Endothelial cell of umbilical vein (primary cell): ENCODE data around the gene PYGB. TPM values are rescaled to one million over a fixed set of nuclear protein-coding genes. Genes with fewer than 3 reads are reported as not detected.

ENCODE experiments used
- BruUV-seq: library from RNA; stranded (reverse); fragments of 400-500 nt; replicated peaks from 2 replicates; lab custom pipeline; 2021; lab: Mats Ljungman, UMichigan
- CTCF ChIA-PET: fragments of 300-600, 350-600 bp; sonication (Branson Sonifier 250); formaldehyde crosslinking; loops from one replicate; lab custom pipeline; 2021; ENCODE audit warnings: antibody characterized with exemption, inconsistent platforms; lab: Charles Lee
- POLR2A ChIA-PET: fragments of 300-600, 350-600 bp; sonication (Branson Sonifier 250); formaldehyde crosslinking; loops from one replicate; lab custom pipeline; 2021; ENCODE audit warnings: antibody characterized with exemption, inconsistent platforms; lab: Charles Lee
- DNase-seq: peaks from one replicate; pipeline ENCODE4 v3.0.0-alpha.2; 2011; ENCODE audit warnings: low read depth, low spot score
- FAIRE-seq: peaks from 2 replicates; lab custom pipeline; 2011; peaks lifted over from hg19 to GRCh38; lab: Jason Lieb, UNC
- H2AFZ ChIP-seq: 2 replicates; pipeline ENCODE4 v1.6.0; 2012; ENCODE audit warnings: low read depth, low read length, control low read depth, inconsistent platforms
- H3K27ac ChIP-seq: 2 replicates; pipeline ENCODE4 v1.5.1; 2011; ENCODE audit warnings: low read depth, mild to moderate bottlenecking, control low read depth, low read length, moderate library complexity; ENCODE audit not compliant: insufficient read depth
- H3K27me3 ChIP-seq, 2 experiments: 2 replicates each; pipeline versions ENCODE4 v1.6.0 to v1.6.1; 2011; ENCODE audit warnings: low read length in 2 of 2, mixed read lengths in 1 of 2; ENCODE audit not compliant: control insufficient read depth in 2 of 2, insufficient read depth in 2 of 2
- H3K36me3 ChIP-seq, 2 experiments: 2 replicates in 1 of 2; 3 replicates in 1 of 2; pipeline ENCODE4 v1.5.1; 2011; ENCODE audit warnings: low read length in 2 of 2, mild to moderate bottlenecking in 1 of 2, moderate library complexity in 1 of 2; ENCODE audit not compliant: control insufficient read depth in 2 of 2, insufficient read depth in 2 of 2; ENCODE audit errors: extremely low read depth in 1 of 2
- H3K4me1 ChIP-seq: 3 replicates; pipeline ENCODE4 v1.5.1; 2011; ENCODE audit warnings: mild to moderate bottlenecking, low read length; ENCODE audit not compliant: control insufficient read depth, insufficient read depth; ENCODE audit errors: extremely low read depth
- H3K4me2 ChIP-seq: 2 replicates; pipeline ENCODE4 v1.6.1; 2011; ENCODE audit warnings: low read length, control low read depth, mixed read lengths; ENCODE audit not compliant: insufficient read depth
- H3K4me3 ChIP-seq, 3 experiments: fragments of 200-600 bp in 1 of 3; sonication (generic), shearing (Covaris generic) in 1 of 3; replicated peaks in 1 of 3; 2 replicates each; pipeline ENCODE4 v1.5.1; 2011 to 2016; ENCODE audit warnings: control low read depth in 3 of 3, low read length in 3 of 3, mild to moderate bottlenecking in 2 of 3, inconsistent platforms in 1 of 3, low read depth in 1 of 3, moderate library complexity in 1 of 3; ENCODE audit not compliant: insufficient read depth in 1 of 3
- H3K79me2 ChIP-seq: 2 replicates; pipeline ENCODE4 v1.6.0; 2012; ENCODE audit warnings: low read length, inconsistent platforms; ENCODE audit not compliant: control insufficient read depth, insufficient read depth
- H3K9ac ChIP-seq: replicated peaks from 2 replicates; pipeline ENCODE3; 2011; ENCODE audit warnings: low read length, control low read depth; ENCODE audit not compliant: insufficient read depth; ENCODE audit errors: extremely low read depth
- H3K9me1 ChIP-seq: replicated peaks from 3 replicates; pipeline ENCODE4 v1.6.0; 2011; ENCODE audit warnings: mild to moderate bottlenecking, low read length; ENCODE audit not compliant: control insufficient read depth, insufficient read depth; ENCODE audit errors: extremely low read depth
- H3K9me3 ChIP-seq: replicated peaks from 2 replicates; pipeline ENCODE4 v1.5.1; 2012; ENCODE audit warnings: low read length, inconsistent platforms; ENCODE audit not compliant: control insufficient read depth, insufficient read depth
- H4K20me1 ChIP-seq: replicated peaks from 2 replicates; pipeline ENCODE3; 2011; ENCODE audit warnings: mild to moderate bottlenecking, low read length; ENCODE audit not compliant: control insufficient read depth, insufficient read depth; ENCODE audit errors: extremely low read depth
- CTCF ChIP-seq, 2 donors: IDR thresholded peaks; 1 replicate in 1 of 2; 2 replicates in 1 of 2; pipeline ENCODE4 v1.5.1; 2011; ENCODE audit warnings: low read length in 2 of 2, mild to moderate bottlenecking in 2 of 2, moderate library complexity in 2 of 2, control low read depth in 1 of 2, inconsistent platforms in 1 of 2, low read depth in 1 of 2; ENCODE audit not compliant: insufficient read depth in 1 of 2; ENCODE audit errors: extremely low read depth in 1 of 2
- EZH2 ChIP-seq: IDR thresholded peaks from 2 replicates; pipeline ENCODE4 v1.6.1; 2012; ENCODE audit warnings: borderline replicate concordance, low read depth, mild to moderate bottlenecking, moderate library complexity, low read length, inconsistent platforms; ENCODE audit not compliant: severe bottlenecking
- FOS ChIP-seq: IDR thresholded peaks from 2 replicates; pipeline ENCODE4 v1.6.1; 2011; ENCODE audit warnings: mild to moderate bottlenecking, low read length, moderate library complexity, borderline replicate concordance; ENCODE audit not compliant: insufficient read depth
- GATA2 ChIP-seq: IDR thresholded peaks from 2 replicates; pipeline ENCODE4 v1.7.0; 2011; ENCODE audit warnings: low read depth, mild to moderate bottlenecking, moderate library complexity, mixed read lengths, low read length; ENCODE audit not compliant: insufficient read length, insufficient read depth
- JUN ChIP-seq: IDR thresholded peaks from 2 replicates; pipeline ENCODE4 v1.6.1; 2011; ENCODE audit warnings: borderline replicate concordance, low read depth; ENCODE audit not compliant: insufficient read length, insufficient read depth
- MAX ChIP-seq: IDR thresholded peaks from 2 replicates; pipeline ENCODE4 v1.6.1; 2011; ENCODE audit not compliant: insufficient read depth, insufficient read length
- MYC ChIP-seq: IDR thresholded peaks from one replicate; pipeline ENCODE4 v1.6.1; 2011; ENCODE audit warnings: mild to moderate bottlenecking, low read depth, low read length
- POLR2A ChIP-seq: IDR thresholded peaks from 2 replicates; pipeline ENCODE4 v1.6.1; 2012; ENCODE audit warnings: low read depth, mild to moderate bottlenecking, control low read depth, low read length
- POLR2AphosphoS5 ChIP-seq: IDR thresholded peaks from 2 replicates; pipeline ENCODE4 v1.6.1; 2012; ENCODE audit warnings: low read depth, mild to moderate bottlenecking, control low read depth, low read length, moderate library complexity; ENCODE audit not compliant: insufficient read depth
- dilution Hi-C: fragments of 300-500 bp; cut with MboI; formaldehyde crosslinking; loops from one replicate; pipeline ENCODE4 v1.15.0; 2019; ENCODE audit warnings: low sequenced_read_pairs; ENCODE audit not compliant: extremely low pct_ligation_motif_present
- intact Hi-C: fragments of 100-400 bp; cut with micrococcal nuclease; formaldehyde crosslinking; loops from one replicate; pipeline ENCODE4 v1.10.0; 2022
- polyA plus RNA-seq, 4 experiments: library from polyadenylated mRNA; depleted of rRNA in 3 of 4; stranded (reverse) in 3 of 4; unstranded in 1 of 4; fragments of >200 nt; gene quantifications; 2 replicates each; pipeline versions ENCODE4 v1.2.1 to v1.2.3, GENCODE V29; 2011 to 2012; ENCODE audit warnings: missing spikeins in 1 of 4
- total RNA-seq: library from RNA; stranded (reverse); gene quantifications from 2 replicates; pipeline ENCODE4 v1.2.3, GENCODE V29; 2021

Gene PYGB
- total and polyA plus RNA-seq, 2 donors (not counting 3 experiments of a cell fraction or from before 2014, with no cell fraction given): 36.1 to 60.2 TPM

GRCh38 chr20:25313593-25313992, 65.7 kb downstream of the PYGB start:
- H3K4me1 ChIP-seq: peaks cover 16% of the 10 kb centered on the region
- dilution Hi-C loops: no loop called here
- H3K79me2 ChIP-seq: no peaks in the 10 kb centered on the region
- no peaks in the 10 kb centered on the region for H3K27me3 ChIP-seq
- no peaks in the 10 kb centered on the region for H3K9me1 ChIP-seq
- no peaks in the 10 kb centered on the region for H3K9me3 ChIP-seq
- no peak overlapping the region for H3K9ac ChIP-seq
- H2AFZ ChIP-seq: no peak overlapping the region
- H3K27ac ChIP-seq: no peak overlapping the region
- intact Hi-C loops: no loop called here
- no TSS peak for BruUV-seq
- ChIA-PET CTCF (interaction anchor here (2.5 kb wide), 1 partner anchor 85 kb away, joined by 21 read pairs; no protein-coding TSS in a partner anchor), POLR2A (no interaction called here)
- no peak for TF ChIP-seq POLR2A
- no peak for TF ChIP-seq MAX
- no peak for TF ChIP-seq GATA2
- TF ChIP-seq FOS: no peak
- no peak for TF ChIP-seq JUN
- TF ChIP-seq POLR2AphosphoS5: no peak
- no peak for TF ChIP-seq MYC
- TF ChIP-seq EZH2: no peak
- TF ChIP-seq CTCF (IDR thresholded peaks at IDR 0.05; ENCODE audit: extremely low read depth in 1 of 2, insufficient read depth in 1 of 2, low read depth in 1 of 2, low read length in 2 of 2): no peak
- H4K20me1 ChIP-seq: no peaks in the 10 kb centered on the region
- no peaks in the 10 kb centered on the region for H3K36me3 ChIP-seq
- FAIRE-seq: no peak
- no peak for DNase-seq
- no peak overlapping the region for H3K4me3 ChIP-seq
- H3K4me2 ChIP-seq: no peak overlapping the region
